ENCODE results near the gene EVC2.

Gene EVC2

DNA sequence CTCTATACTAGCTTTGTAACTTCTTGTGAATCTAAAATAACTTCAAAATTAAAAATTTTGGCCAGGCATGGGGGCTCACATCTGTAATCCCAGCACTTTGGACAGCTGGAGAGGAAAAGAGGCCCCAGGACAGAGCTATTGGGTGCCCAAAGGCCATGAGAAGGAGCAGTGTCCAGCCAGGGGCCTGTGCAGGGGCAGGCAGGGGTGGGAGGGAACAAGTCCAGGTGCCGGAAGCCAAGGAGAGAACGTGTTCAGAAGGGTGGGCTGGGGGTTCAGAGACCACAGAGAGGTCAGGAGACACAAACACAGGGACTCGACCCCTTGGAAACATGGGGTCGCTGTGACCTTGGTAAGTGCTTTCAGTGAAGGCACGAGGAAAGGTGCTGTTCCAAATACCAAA, 138.9 kb downstream of the EVC2 start:
- no peak overlapping the region for H3K27ac ChIP-seq (ENCODE audit: low read length)
- H3K4me2 ChIP-seq (ENCODE audit: low read depth, low read length), result no peak overlapping the region
- H4K20me1 ChIP-seq (ENCODE audit: insufficient read depth, low read length), result no peaks in the 10 kb centered on the region
- H3K9me2 ChIP-seq (replicated peaks; ENCODE audit: insufficient read depth, low read length), result no peaks in the 10 kb centered on the region
- H3K27me3 ChIP-seq (replicated peaks; ENCODE audit: insufficient read depth, low read length), result no peaks in the 10 kb centered on the region
- H3K9ac ChIP-seq (ENCODE audit: low read length), result no peak overlapping the region
- TF ChIP-seq, protein P1, sequence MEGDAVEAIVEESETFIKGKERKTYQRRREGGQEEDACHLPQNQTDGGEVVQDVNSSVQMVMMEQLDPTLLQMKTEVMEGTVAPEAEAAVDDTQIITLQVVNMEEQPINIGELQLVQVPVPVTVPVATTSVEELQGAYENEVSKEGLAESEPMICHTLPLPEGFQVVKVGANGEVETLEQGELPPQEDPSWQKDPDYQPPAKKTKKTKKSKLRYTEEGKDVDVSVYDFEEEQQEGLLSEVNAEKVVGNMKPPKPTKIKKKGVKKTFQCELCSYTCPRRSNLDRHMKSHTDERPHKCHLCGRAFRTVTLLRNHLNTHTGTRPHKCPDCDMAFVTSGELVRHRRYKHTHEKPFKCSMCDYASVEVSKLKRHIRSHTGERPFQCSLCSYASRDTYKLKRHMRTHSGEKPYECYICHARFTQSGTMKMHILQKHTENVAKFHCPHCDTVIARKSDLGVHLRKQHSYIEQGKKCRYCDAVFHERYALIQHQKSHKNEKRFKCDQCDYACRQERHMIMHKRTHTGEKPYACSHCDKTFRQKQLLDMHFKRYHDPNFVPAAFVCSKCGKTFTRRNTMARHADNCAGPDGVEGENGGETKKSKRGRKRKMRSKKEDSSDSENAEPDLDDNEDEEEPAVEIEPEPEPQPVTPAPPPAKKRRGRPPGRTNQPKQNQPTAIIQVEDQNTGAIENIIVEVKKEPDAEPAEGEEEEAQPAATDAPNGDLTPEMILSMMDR (IDR thresholded peaks at IDR 0.05; ENCODE audit: low read length), result no peak
- TF ChIP-seq EZH2phosphoT487 (IDR thresholded peaks at IDR 0.05; ENCODE audit: low read length) (no peak), EZH2 (optimal IDR thresholded peaks at IDR 0.05; ENCODE audit: low read depth, low read length) (no peak)
- no peaks in the 10 kb centered on the region for H3K79me2 ChIP-seq (ENCODE audit: low read length)
- H3F3A ChIP-seq (ENCODE audit: insufficient read depth, low read length), result no peaks in the 10 kb centered on the region
- DNase-seq, result no peak
- H2AFZ ChIP-seq (ENCODE audit: low read length), result no peak overlapping the region
- H3K4me1 ChIP-seq (ENCODE audit: low read length), result no peaks in the 10 kb centered on the region
- no peak overlapping the region for H3K4me3 ChIP-seq (ENCODE audit: low read length)
- no peaks in the 10 kb centered on the region for H3K9me3 ChIP-seq (replicated peaks; ENCODE audit: insufficient read depth, low read length)
- no peaks in the 10 kb centered on the region; the same call in 1 of the 2 replicates for H3K36me3 ChIP-seq (replicated peaks; ENCODE audit: insufficient read depth, low read length)

DNA sequence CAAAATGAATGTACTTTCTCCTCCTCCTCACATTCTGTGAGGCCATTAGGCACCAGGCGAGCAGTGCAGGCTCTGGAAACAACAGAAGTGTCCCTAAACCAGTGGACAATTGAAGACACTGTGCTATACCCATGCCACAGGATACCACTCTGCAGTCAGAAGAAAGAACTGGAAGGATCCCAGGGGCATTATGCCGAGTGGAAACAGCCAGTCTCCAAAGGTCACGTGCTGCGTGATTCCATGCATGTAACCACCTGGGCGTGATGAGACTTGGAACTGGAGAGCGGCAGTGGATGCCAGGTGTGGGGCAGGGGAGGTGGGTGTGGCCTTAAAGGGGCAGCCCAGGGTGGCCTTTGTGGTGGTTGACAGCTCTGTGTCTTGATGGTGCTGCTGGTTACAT, 139.4 kb downstream of the EVC2 start:
- no peak for DNase-seq
- no peak for TF ChIP-seq EZH2 (optimal IDR thresholded peaks at IDR 0.05; ENCODE audit: low read depth, low read length)
- no peak for TF ChIP-seq EZH2phosphoT487 (IDR thresholded peaks at IDR 0.05; ENCODE audit: low read length)
- H3K4me1 ChIP-seq (ENCODE audit: low read length), result no peaks in the 10 kb centered on the region

DNA sequence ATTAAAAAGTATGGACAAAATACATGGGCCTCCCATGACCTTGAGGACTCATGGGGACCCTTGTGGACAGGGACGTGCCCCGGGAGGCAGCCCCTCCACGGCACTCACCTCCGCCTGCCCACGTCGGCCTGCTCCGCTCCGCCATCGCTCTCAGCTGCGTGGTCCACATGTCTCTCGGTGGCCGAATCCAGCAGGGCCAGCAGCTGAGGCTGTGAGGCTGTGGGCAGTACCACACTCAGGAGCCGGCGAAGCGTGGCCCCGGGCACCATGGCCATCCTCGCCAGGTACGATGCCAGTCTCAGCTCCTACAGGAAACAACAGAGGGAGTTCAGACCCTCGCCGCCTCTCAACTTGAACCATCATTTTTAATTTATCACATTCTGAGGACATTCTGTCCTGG, 140.0 kb downstream of the EVC2 start:
- Histone ChIP-seq H3F3A (ENCODE audit: insufficient read depth, low read length) (no peaks in the 10 kb centered on the region), H3K9ac (ENCODE audit: low read length) (no peak overlapping the region)

More for the DNA sequence above, 139.4 kb downstream of the EVC2 start:
- Histone ChIP-seq H3K79me2 (ENCODE audit: low read length) (no peaks in the 10 kb centered on the region), H3K9me2 (replicated peaks; ENCODE audit: insufficient read depth, low read length) (no peaks in the 10 kb centered on the region), H2AFZ (ENCODE audit: low read length) (no peak overlapping the region), H3K27ac (ENCODE audit: low read length) (no peak overlapping the region), H3K9me3 (replicated peaks; ENCODE audit: insufficient read depth, low read length) (no peaks in the 10 kb centered on the region), H3K9ac (ENCODE audit: low read length) (no peak overlapping the region), H3K27me3 (replicated peaks; ENCODE audit: insufficient read depth, low read length) (no peaks in the 10 kb centered on the region), H4K20me1 (ENCODE audit: insufficient read depth, low read length) (no peaks in the 10 kb centered on the region), H3K4me3 (ENCODE audit: low read length) (no peak overlapping the region), H3K4me2 (ENCODE audit: low read depth, low read length) (no peak overlapping the region), H3F3A (ENCODE audit: insufficient read depth, low read length) (no peaks in the 10 kb centered on the region), H3K36me3 (replicated peaks; ENCODE audit: insufficient read depth, low read length) (no peaks in the 10 kb centered on the region)

DNA sequence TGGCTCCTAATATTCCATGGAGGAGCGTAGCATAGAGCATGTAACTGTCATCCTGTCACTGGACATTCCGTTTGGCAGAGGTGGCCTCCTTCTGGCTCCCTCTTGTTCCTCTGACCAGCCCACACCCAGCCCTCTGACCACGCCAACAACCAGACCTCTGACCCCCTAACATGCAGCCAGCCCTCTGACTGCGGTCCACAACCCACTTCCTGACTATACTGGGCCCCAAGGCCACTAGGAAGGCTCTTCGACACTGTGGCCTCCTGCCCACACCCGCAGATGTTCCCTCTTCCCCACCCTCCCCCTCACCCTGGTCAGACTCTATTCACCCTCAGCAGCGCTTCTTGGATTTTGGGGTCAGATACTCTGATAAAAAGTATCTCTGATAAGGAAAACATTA, 141.4 kb downstream of the EVC2 start:
- H3K9ac ChIP-seq (ENCODE audit: low read length), result no peak overlapping the region
- H3K36me3 ChIP-seq (replicated peaks; ENCODE audit: insufficient read depth, low read length), result no peaks in the 10 kb centered on the region
- no peak overlapping the region for H3K4me2 ChIP-seq (ENCODE audit: low read depth, low read length)
- H3K4me3 ChIP-seq (ENCODE audit: low read length), result no peak overlapping the region
- no peaks in the 10 kb centered on the region for H3K9me2 ChIP-seq (replicated peaks; ENCODE audit: insufficient read depth, low read length)
- no peak for DNase-seq
- H3K9me3 ChIP-seq (replicated peaks; ENCODE audit: insufficient read depth, low read length), result no peaks in the 10 kb centered on the region
- H3K27ac ChIP-seq (ENCODE audit: low read length), result no peak overlapping the region
- no peak for TF ChIP-seq EZH2 (optimal IDR thresholded peaks at IDR 0.05; ENCODE audit: low read depth, low read length)
- TF ChIP-seq, protein P1 (IDR thresholded peaks at IDR 0.05; ENCODE audit: low read length), result no peak
- TF ChIP-seq EZH2phosphoT487 (IDR thresholded peaks at IDR 0.05; ENCODE audit: low read length), result no peak
- no peaks in the 10 kb centered on the region for H3K27me3 ChIP-seq (replicated peaks; ENCODE audit: insufficient read depth, low read length)
- no peaks in the 10 kb centered on the region for H3K79me2 ChIP-seq (ENCODE audit: low read length)
- H3K4me1 ChIP-seq (ENCODE audit: low read length), result no peaks in the 10 kb centered on the region
- H2AFZ ChIP-seq (ENCODE audit: low read length), result no peak overlapping the region
- no peaks in the 10 kb centered on the region for H3F3A ChIP-seq (ENCODE audit: insufficient read depth, low read length)
- H4K20me1 ChIP-seq (ENCODE audit: insufficient read depth, low read length), result no peaks in the 10 kb centered on the region

More for the DNA sequence above, 140.0 kb downstream of the EVC2 start:
- H3K4me3 ChIP-seq (ENCODE audit: low read length), result no peak overlapping the region
- DNase-seq, result no peak
- H3K4me1 ChIP-seq (ENCODE audit: low read length), result no peaks in the 10 kb centered on the region
- no peak overlapping the region for H3K4me2 ChIP-seq (ENCODE audit: low read depth, low read length)
- no peaks in the 10 kb centered on the region for H4K20me1 ChIP-seq (ENCODE audit: insufficient read depth, low read length)
- no peaks in the 10 kb centered on the region for H3K36me3 ChIP-seq (replicated peaks; ENCODE audit: insufficient read depth, low read length)
- no peak overlapping the region for H2AFZ ChIP-seq (ENCODE audit: low read length)
- H3K27me3 ChIP-seq (replicated peaks; ENCODE audit: insufficient read depth, low read length), result no peaks in the 10 kb centered on the region
- no peaks in the 10 kb centered on the region for H3K79me2 ChIP-seq (ENCODE audit: low read length)
- no peaks in the 10 kb centered on the region for H3K9me3 ChIP-seq (replicated peaks; ENCODE audit: insufficient read depth, low read length)
- no peaks in the 10 kb centered on the region for H3K9me2 ChIP-seq (replicated peaks; ENCODE audit: insufficient read depth, low read length)
- H3K27ac ChIP-seq (ENCODE audit: low read length), result no peak overlapping the region
- TF ChIP-seq, protein P1 (IDR thresholded peaks at IDR 0.05; ENCODE audit: low read length), result no peak
- TF ChIP-seq EZH2phosphoT487 (IDR thresholded peaks at IDR 0.05; ENCODE audit: low read length) (no peak), EZH2 (optimal IDR thresholded peaks at IDR 0.05; ENCODE audit: low read depth, low read length) (no peak)

Measured in MM.1S (cell line).